GM12891 (cell line): Measurements from ENCODE around the gene UQCC2. TPM values are rescaled to one million over a fixed set of nuclear protein-coding genes. Genes with fewer than 3 reads are reported as not detected.

Source experiments
- DNase-seq: peaks from one replicate; pipeline ENCODE4 v3.0.0; 2011; ENCODE audit warnings: low spot score; ENCODE audit not compliant: insufficient read length
- FAIRE-seq: peaks from 2 replicates; lab custom pipeline; 2011; peaks lifted over from hg19 to GRCh38; lab: Jason Lieb, UNC
- PAX5 ChIP-seq: IDR thresholded peaks from 2 replicates; pipeline ENCODE4 v1.6.1; 2011; ENCODE audit warnings: low read length, moderate library complexity, mild to moderate bottlenecking; ENCODE audit not compliant: insufficient read depth, severe bottlenecking
- POLR2A ChIP-seq: IDR thresholded peaks from 2 replicates; pipeline ENCODE4 v1.6.1; 2011; ENCODE audit warnings: low read depth, low read length, control low read depth
- POLR2AphosphoS5 ChIP-seq: IDR thresholded peaks from 2 replicates; pipeline ENCODE4 v1.6.1; 2011; ENCODE audit warnings: low read depth, low read length, control low read depth
- POU2F2 ChIP-seq: IDR thresholded peaks from 2 replicates; pipeline ENCODE4 v1.6.1; 2011; ENCODE audit warnings: low read depth, mild to moderate bottlenecking, control low read depth, low read length, moderate library complexity
- SPI1 ChIP-seq: IDR thresholded peaks from 2 replicates; pipeline ENCODE4 v1.6.1; 2011; ENCODE audit warnings: low read depth, low read length, control low read depth
- TAF1 ChIP-seq: IDR thresholded peaks from 2 replicates; pipeline ENCODE4 v1.6.1; 2011; ENCODE audit warnings: low read depth, low read length, control low read depth
- polyA plus RNA-seq: library from polyadenylated mRNA; unstranded; fragments of >200 nt; gene quantifications from one replicate; pipeline ENCODE4 v1.2.1, GENCODE V29; 2012; ENCODE audit warnings: low read depth, missing spikeins, inconsistent platforms; ENCODE audit not compliant: missing spikeins

The UQCC2 gene
- polyA plus RNA-seq: 100 TPM

GRCh38 chr6:33711140-33712129, at the start of gene UQCC2:
Gene UQCC2 (minus strand): TSS chr6:33711700. CDS start chr6:33711686, 14 bp downstream.
- FAIRE-seq: peak; percentile 95
- TF ChIP-seq TAF1 (peak; percentile 94), SPI1 (no peak), POLR2A (peak; percentile 91), POLR2AphosphoS5 (peak; percentile 84), POU2F2 (peak; percentile 96)

GRCh38 chr6:33759887-33760629, 48.6 kb upstream of the UQCC2 start:
- TF ChIP-seq SPI1 (no peak), POLR2AphosphoS5 (no peak), TAF1 (no peak), POLR2A (no peak), POU2F2 (no peak), PAX5 (no peak)
- FAIRE-seq (no peak), DNase-seq (no peak)

More at GRCh38 chr6:33711140-33712129, at the start of gene UQCC2:
- peak; percentile 90 for DNase-seq

- DNase-seq: no peak
- TF ChIP-seq POLR2AphosphoS5 (no peak), POLR2A (no peak), POU2F2 (no peak), TAF1 (no peak), PAX5 (no peak), SPI1 (no peak)
- no peak for FAIRE-seq
Observed at GRCh38 chr6:33758815-33759216, 47.3 kb upstream of the UQCC2 start.

GRCh38 chr6:33757906-33758305, 46.4 kb upstream of the UQCC2 start:
- FAIRE-seq (no peak), DNase-seq (no peak)
- no peak for TF ChIP-seq SPI1
- TF ChIP-seq POU2F2: no peak
- no peak for TF ChIP-seq POLR2AphosphoS5
- TF ChIP-seq POLR2A: no peak

GRCh38 chr6:33757113-33757512, 45.6 kb upstream of the UQCC2 start:
- FAIRE-seq: no peak
- TF ChIP-seq POLR2AphosphoS5 (no peak), SPI1 (no peak), POU2F2 (no peak), POLR2A (no peak), PAX5 (no peak), TAF1 (no peak)

DNA sequence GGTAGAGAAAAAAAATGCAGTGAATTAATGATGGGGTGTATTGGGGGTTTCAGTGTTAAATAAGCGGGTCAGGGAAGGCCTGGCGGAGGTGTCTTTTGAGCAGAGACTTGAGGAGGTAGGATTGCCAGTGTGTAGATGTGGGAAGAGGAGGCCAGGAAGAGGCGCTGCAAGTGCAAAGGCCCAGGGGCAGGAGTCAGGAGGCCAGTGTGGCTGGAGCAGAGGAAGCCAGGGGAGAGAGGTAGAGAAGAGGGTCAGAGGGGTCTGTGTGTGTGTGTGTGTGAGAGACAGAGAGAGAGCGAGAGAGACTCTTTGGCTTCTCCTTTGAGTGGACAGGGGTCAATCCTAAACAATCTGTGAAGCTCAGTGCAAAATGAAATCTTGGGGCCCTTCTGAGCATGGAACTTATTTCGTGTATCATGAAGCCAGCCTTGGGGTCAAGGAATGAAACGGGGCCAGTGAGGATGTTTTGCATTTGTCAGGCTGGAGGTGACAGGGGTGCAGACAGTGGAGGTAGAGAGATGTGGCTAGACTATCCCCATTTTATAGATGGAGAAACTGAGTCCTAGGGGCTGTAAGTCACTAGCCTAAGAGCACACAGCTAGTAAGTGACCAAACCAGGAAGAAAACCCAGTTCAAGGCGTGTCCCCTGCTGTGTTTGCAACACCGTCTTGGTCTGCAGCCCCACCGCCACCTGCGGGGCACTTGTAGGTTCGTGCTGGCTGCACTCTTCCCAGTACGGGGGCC, 44.9 kb upstream of the UQCC2 start:
- DNase-seq (no peak), FAIRE-seq (no peak)
- no peak for TF ChIP-seq POLR2A
- TF ChIP-seq POU2F2: no peak
- no peak for TF ChIP-seq PAX5
- no peak for TF ChIP-seq TAF1
- TF ChIP-seq SPI1: no peak
- no peak for TF ChIP-seq POLR2AphosphoS5

More at GRCh38 chr6:33757113-33757512, 45.6 kb upstream of the UQCC2 start:
- DNase-seq: no peak

DNA sequence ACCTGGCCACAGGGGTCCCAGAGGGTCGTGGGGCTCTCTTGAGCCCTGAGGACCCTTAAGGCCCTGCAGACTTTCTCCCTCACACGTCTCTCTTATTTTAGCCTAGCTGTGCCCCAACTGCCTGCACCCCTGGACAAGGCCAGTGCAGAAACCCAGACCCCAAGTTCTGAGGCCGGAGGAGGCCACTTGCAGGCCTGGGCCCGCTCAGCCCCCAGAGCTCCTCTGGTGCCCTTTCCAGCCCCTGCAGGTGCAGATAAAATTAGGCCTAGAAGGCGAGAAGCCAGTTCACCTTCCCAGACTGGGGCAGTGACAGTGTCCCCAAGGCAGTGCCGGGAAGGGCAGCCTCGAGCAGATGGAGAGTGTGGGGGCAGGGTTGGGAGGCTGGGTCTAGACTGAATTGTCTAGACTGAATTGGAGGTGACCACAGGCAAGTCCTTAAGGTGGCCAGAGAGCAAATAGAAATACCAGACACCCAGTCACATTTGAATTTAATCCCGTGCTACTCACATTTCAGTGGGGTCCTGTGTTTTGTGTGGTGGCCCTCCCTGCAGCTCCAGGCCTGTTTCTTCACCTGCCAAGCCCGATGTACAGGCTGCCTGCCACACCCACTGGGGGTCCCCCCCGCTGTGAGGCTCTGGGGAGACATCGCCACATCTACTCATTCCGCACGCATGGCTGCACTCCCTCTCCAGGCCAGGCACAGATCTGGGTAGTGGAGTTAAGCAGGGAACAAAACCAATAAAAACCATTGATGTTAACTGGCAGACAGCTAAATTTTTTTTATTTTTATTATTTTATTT, 43.8 kb upstream of the UQCC2 start:
- FAIRE-seq: no peak
- TF ChIP-seq POU2F2: no peak
- peak; percentile 33 for TF ChIP-seq PAX5
- no peak for DNase-seq

DNA sequence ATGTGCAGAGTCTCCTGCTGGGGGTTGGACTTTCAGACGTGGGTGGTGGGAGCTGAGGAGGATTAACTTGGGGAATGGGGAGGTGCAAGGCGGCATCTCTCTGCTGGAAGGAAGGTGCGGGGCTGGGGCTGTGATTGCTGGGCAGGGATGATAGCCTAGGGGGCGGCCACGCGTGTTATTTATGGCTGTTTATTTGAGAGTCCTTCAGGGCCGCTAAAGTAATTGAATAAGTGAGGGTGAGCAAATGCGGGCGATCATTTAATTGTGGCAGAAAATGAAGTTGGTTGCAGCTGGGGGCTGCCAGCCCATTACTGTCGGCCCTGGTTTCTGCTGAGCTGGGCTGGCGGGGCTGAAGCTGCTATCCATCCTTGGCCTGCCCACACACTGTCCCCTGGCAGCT, 42.7 kb upstream of the UQCC2 start:
- no peak for FAIRE-seq
- TF ChIP-seq SPI1 (no peak), POLR2AphosphoS5 (no peak), TAF1 (no peak), POU2F2 (no peak), PAX5 (no peak), POLR2A (no peak)
- DNase-seq: no peak
